GM10248 (cell line): ENCODE data around the gene SLC6A11.

Source experiments
- CTCF ChIA-PET: fragments of 300-600 bp; sonication (Branson Sonifier 250); formaldehyde crosslinking; extraction: SDS; loops from one replicate; lab custom pipeline; 2021; ENCODE audit warnings: antibody characterized with exemption; lab: Yijun Ruan, JAX
- POLR2A ChIA-PET: fragments of 350-650 bp; sonication (Branson Sonifier 250); formaldehyde crosslinking; extraction: SDS; loops from one replicate; lab custom pipeline; 2020; ENCODE audit warnings: antibody characterized with exemption; lab: Yijun Ruan, JAX
- DNase-seq: peaks from one replicate; pipeline ENCODE4 v3.0.0; 2012; ENCODE audit errors: extremely low spot score
- CTCF ChIP-seq: IDR thresholded peaks from 2 replicates; pipeline ENCODE4 v1.5.1; 2012; ENCODE audit warnings: mild to moderate bottlenecking, low read depth; ENCODE audit errors: extremely low read depth, missing control alignments, control extremely low read depth

SLC6A11 gene

GRCh38 chr3:10786640-10787039 lies 29.4 kb upstream of the SLC6A11 start:
- ChIA-PET POLR2A (no interaction called here), CTCF (no interaction called here)
- DNase-seq = no peak
- TF ChIP-seq CTCF = no peak

- DNase-seq = no peak
- ChIA-PET POLR2A (no interaction called here), CTCF (interaction anchor here (0.9 to 1.6 kb wide), 2 partner anchors 19 to 255 kb away, joined by 3 to 4 read pairs; no protein-coding TSS in a partner anchor)
- no peak for TF ChIP-seq CTCF
Observed at GRCh38 chr3:10788451-10788850, 27.6 kb upstream of the SLC6A11 start.

- no peak for DNase-seq
- CTCF ChIA-PET = interaction anchor here (0.7 to 1.1 kb wide), 2 partner anchors 8 to 17 kb away, joined by 3 read pairs; no protein-coding TSS in a partner anchor
- POLR2A ChIA-PET = no interaction called here
- no peak for TF ChIP-seq CTCF
Observed at GRCh38 chr3:10790713-10791112, 25.3 kb upstream of the SLC6A11 start.

GRCh38 chr3:10792208-10792607 lies 23.8 kb upstream of the SLC6A11 start:
- POLR2A ChIA-PET = no interaction called here
- CTCF ChIA-PET = no interaction called here
- no peak for DNase-seq
- no peak for TF ChIP-seq CTCF

GRCh38 chr3:10798600-10799367 lies 17.2 kb upstream of the SLC6A11 start:
- no peak for DNase-seq
- ChIA-PET POLR2A (no interaction called here), CTCF (interaction anchor here (0.7 to 1.3 kb wide), 3 partner anchors 15 to 41 kb away, joined by 3 to 4 read pairs (median 3); no protein-coding TSS in a partner anchor)
- TF ChIP-seq CTCF = no peak

GRCh38 chr3:10804183-10804648 lies 11.8 kb upstream of the SLC6A11 start:
- CTCF ChIA-PET = interaction anchor here (1.0 kb wide), 1 partner anchor 25 kb away, joined by 3 read pairs; no protein-coding TSS in a partner anchor
- no peak for DNase-seq
- POLR2A ChIA-PET = no interaction called here
- TF ChIP-seq CTCF = no peak
